C4-2B (cell line): ENCODE measurements around the gene HOXA9.

Source experiments
- CTCF ChIP-seq: fragments of 450-650 bp; conservative IDR thresholded peaks from 2 replicates; pipeline ENCODE4 v1.5.1; 2017; ENCODE audit warnings: mild to moderate bottlenecking
- ZFX ChIP-seq: fragments of 450-650 bp; IDR thresholded peaks from 2 replicates; pipeline ENCODE4 v1.6.1; 2017

DNA sequence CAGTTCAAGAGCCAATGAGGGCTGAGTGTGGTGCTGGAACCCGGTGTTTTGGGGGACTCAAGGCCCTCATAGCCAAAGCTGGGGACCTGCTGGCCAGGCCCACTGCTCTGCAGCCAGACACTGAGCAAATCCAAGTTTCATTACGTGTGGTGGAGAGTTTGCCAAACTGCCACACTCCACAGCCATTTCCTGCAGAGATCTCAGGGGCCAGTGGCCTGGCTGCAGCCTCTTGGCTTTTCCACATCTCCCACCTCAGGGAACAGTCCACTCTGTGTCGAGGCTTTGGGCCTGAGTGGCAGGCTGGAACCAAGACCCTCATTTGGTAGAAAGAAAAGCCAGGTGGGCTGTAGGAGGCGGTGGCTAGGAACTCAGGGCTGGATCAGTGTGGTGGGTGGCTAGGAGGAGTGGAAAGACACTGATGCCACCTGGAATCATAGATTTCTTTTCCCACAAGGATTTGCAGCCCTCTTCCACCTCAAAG, 16.5 kb upstream of the HOXA9 start:
- no peak for TF ChIP-seq CTCF
- no peak for TF ChIP-seq ZFX
